Ishikawa (cell line): Measurements from ENCODE around the gene ALDH1A3.

Source experiments
- RAD21 ChIP-seq: IDR thresholded peaks from 2 replicates; pipeline ENCODE4 v1.6.1; 2012; ENCODE audit warnings: low read depth
- TAF1 ChIP-seq: IDR thresholded peaks from 2 replicates; pipeline ENCODE4 v1.6.1; 2012; ENCODE audit warnings: low read depth, mild to moderate bottlenecking
- TCF12 ChIP-seq: IDR thresholded peaks from 2 replicates; pipeline ENCODE4 v1.6.1; 2012; ENCODE audit warnings: low read depth
- YY1 ChIP-seq: IDR thresholded peaks from 2 replicates; pipeline ENCODE4 v1.6.1; 2012; ENCODE audit warnings: low read depth

GRCh38 chr15:100885116-100885515 lies 5.5 kb downstream of the ALDH1A3 start:
- TF ChIP-seq TAF1, result no peak
- no peak for TF ChIP-seq RAD21
- TF ChIP-seq TCF12, result no peak
- no peak for TF ChIP-seq YY1
